Panc1 (cell line): ENCODE measurements around the gene CFH. TPM values are rescaled to one million over a fixed set of nuclear protein-coding genes. Genes with fewer than 3 reads are reported as not detected.

ENCODE experiments used
- total RNA-seq: library from RNA; stranded (reverse); gene quantifications from one replicate; pipeline ENCODE4 v1.2.1, GENCODE V29; 2021; ENCODE audit not compliant: unreplicated experiment

Gene CFH
- total RNA-seq, 1 experiment from 2014 or later: 0.36 TPM

Other genes with a start within 250 kb of the CFH start
- gene KCNT2, start 43.6 kb upstream of the CFH start, total RNA-seq: 0.41 TPM
- gene CFHR3, start 122.8 kb downstream of the CFH start, total RNA-seq: not detected
- 0.23 TPM for gene CFHR1, start 167.7 kb downstream of the CFH start, total RNA-seq
- gene CFHR4, start 236.0 kb downstream of the CFH start, total RNA-seq: not detected